ENCODE data around the gene RFXAP. TPM values are rescaled to one million over a fixed set of nuclear protein-coding genes. Genes with fewer than 3 reads are reported as not detected.

The RFXAP gene
- total RNA-seq, 4 donors from 2014 or later: 1.8 to 4.7 (median 2.2) TPM

- DNase-seq (ENCODE audit: low spot score in 2 of 2): no peak
- Histone ChIP-seq H3K4me1 (no peaks in the 10 kb centered on the region), H3K9me3 (no peaks in the 10 kb centered on the region), H3K27me3 (no peaks in the 10 kb centered on the region), H3K4me3 (no peak overlapping the region), H3K36me3 (peaks cover 3% of the 10 kb centered on the region), H3K27ac (no peak overlapping the region)
- no peak for TF ChIP-seq EP300 (IDR thresholded peaks at IDR 0.05)
- TF ChIP-seq POLR2A (IDR thresholded peaks at IDR 0.05): no peak
- TF ChIP-seq CTCF (IDR thresholded peaks at IDR 0.05): no peak
- TF ChIP-seq POLR2AphosphoS5 (IDR thresholded peaks at IDR 0.05): no peak
- 68% methylated on average over 6 of the region's 6 CpGs for WGBS
These were observed 29.4 kb downstream of the RFXAP start for GRCh38 chr13:36848199-36848982.

GRCh38 chr13:36850790-36851438, 31.9 kb downstream of the RFXAP start:
- Histone ChIP-seq H3K27me3 (no peaks in the 10 kb centered on the region), H3K4me1 (no peaks in the 10 kb centered on the region), H3K4me3 (no peak overlapping the region), H3K27ac (no peak overlapping the region), H3K36me3 (peaks cover 3% of the 10 kb centered on the region), H3K9me3 (no peaks in the 10 kb centered on the region)
- WGBS: 88% methylated on average over 13 of the region's 13 CpGs
- no peak for DNase-seq (ENCODE audit: low spot score in 2 of 2)
- TF ChIP-seq POLR2AphosphoS5 (IDR thresholded peaks at IDR 0.05) (no peak), POLR2A (IDR thresholded peaks at IDR 0.05) (no peak), CTCF (IDR thresholded peaks at IDR 0.05) (no peak)

GRCh38 chr13:36857253-36857652, 38.2 kb downstream of the RFXAP start:
- DNase-seq (ENCODE audit: low spot score in 2 of 2): no peak
- Histone ChIP-seq H3K36me3 (peaks cover 3% of the 10 kb centered on the region), H3K4me1 (no peaks in the 10 kb centered on the region), H3K9me3 (no peaks in the 10 kb centered on the region), H3K27me3 (no peaks in the 10 kb centered on the region), H3K4me3 (no peak overlapping the region), H3K27ac (no peak overlapping the region)
- TF ChIP-seq CTCF (IDR thresholded peaks at IDR 0.05): no peak
- no peak for TF ChIP-seq POLR2A (IDR thresholded peaks at IDR 0.05)
- TF ChIP-seq EP300 (IDR thresholded peaks at IDR 0.05): no peak
- TF ChIP-seq POLR2AphosphoS5 (IDR thresholded peaks at IDR 0.05): no peak

- Histone ChIP-seq H3K4me3 (no peak overlapping the region), H3K9me3 (no peaks in the 10 kb centered on the region), H3K36me3 (no peaks in the 10 kb centered on the region), H3K4me1 (no peaks in the 10 kb centered on the region), H3K27ac (no peak overlapping the region), H3K27me3 (no peaks in the 10 kb centered on the region)
- WGBS: 28% methylated on average over 3 of the region's 3 CpGs
- DNase-seq (ENCODE audit: low spot score in 2 of 2): no peak
- TF ChIP-seq CTCF (IDR thresholded peaks at IDR 0.05): no peak
- no peak for TF ChIP-seq POLR2AphosphoS5 (IDR thresholded peaks at IDR 0.05)
- TF ChIP-seq EP300 (IDR thresholded peaks at IDR 0.05): no peak
These were observed 39.3 kb downstream of the RFXAP start for GRCh38 chr13:36858290-36858689.

GRCh38 chr13:36859259-36859658, 40.2 kb downstream of the RFXAP start:
- TF ChIP-seq POLR2A (IDR thresholded peaks at IDR 0.05) (no peak), EP300 (IDR thresholded peaks at IDR 0.05) (no peak), CTCF (IDR thresholded peaks at IDR 0.05) (no peak), POLR2AphosphoS5 (IDR thresholded peaks at IDR 0.05) (no peak)
- Histone ChIP-seq H3K27me3 (no peaks in the 10 kb centered on the region), H3K27ac (no peak overlapping the region), H3K9me3 (no peaks in the 10 kb centered on the region), H3K4me1 (no peaks in the 10 kb centered on the region), H3K4me3 (no peak overlapping the region), H3K36me3 (no peaks in the 10 kb centered on the region)
- WGBS: 93% methylated on average over 4 of the region's 4 CpGs
- DNase-seq (ENCODE audit: low spot score in 2 of 2): no peak
